HepG2 (cell line): ENCODE measurements around the gene SMIM45.

Source experiments
- ATAC-seq: fragments of 200-7000 bp; cut with Tn5 transposase; 3 replicates; pipeline ENCODE4 v1.9.1; 2020; ENCODE audit warnings: mild to moderate bottlenecking, moderate library complexity
- BruUV-seq: library from RNA; stranded (reverse); fragments of 400-500 nt; replicated peaks from 2 replicates; lab custom pipeline; 2021; lab: Mats Ljungman, UMichigan
- CTCF ChIA-PET: fragments of 300-600 bp; formaldehyde crosslinking; extraction: SDS; loops from one replicate; lab custom pipeline; 2021; ENCODE audit warnings: low total read pairs, inconsistent platforms, low intra/inter-chr PET ratio; lab: Yijun Ruan, JAX
- POLR2A ChIA-PET: fragments of 350-600 bp; sonication (Branson Sonifier 250); formaldehyde crosslinking; loops from one replicate; lab custom pipeline; 2020; ENCODE audit warnings: antibody characterized with exemption, inconsistent platforms; lab: Yijun Ruan, JAX
- DNase-seq: peaks from one replicate; pipeline ENCODE4 v3.0.0-alpha.2; 2015; ENCODE audit warnings: low spot score
- FAIRE-seq: peaks from 3 replicates; lab custom pipeline; 2011; peaks lifted over from hg19 to GRCh38; lab: Jason Lieb, UNC
- H2AFZ ChIP-seq: one replicate; pipeline ENCODE4 v1.6.1; 2011; ENCODE audit warnings: low read length, inconsistent platforms
- H3K27ac ChIP-seq: fragments of 300-600 bp; 3 replicates; pipeline ENCODE4 v1.8.0; 2011; ENCODE audit warnings: mixed run types, mild to moderate bottlenecking, mixed read lengths, low read length, inconsistent platforms; ENCODE audit not compliant: insufficient read depth; ENCODE audit errors: extremely low read length
- H3K27me3 ChIP-seq, 2 experiments: fragments of 200-600 bp in 1 of 2; 2 replicates in 1 of 2; 3 replicates in 1 of 2; pipeline versions ENCODE4 v1.6.0 to v1.8.0; 2011; ENCODE audit warnings: low read length in 2 of 2, mild to moderate bottlenecking in 2 of 2, moderate library complexity in 2 of 2, inconsistent platforms in 1 of 2; ENCODE audit not compliant: insufficient read depth in 2 of 2, control insufficient read depth in 1 of 2
- H3K36me3 ChIP-seq, 2 experiments: fragments of 200-600 bp in 1 of 2; replicated peaks in 1 of 2; 2 replicates in 1 of 2; 3 replicates in 1 of 2; pipeline versions ENCODE4 v1.5.1 to v1.8.0; 2011; ENCODE audit warnings: low read length in 2 of 2, inconsistent platforms in 1 of 2; ENCODE audit not compliant: insufficient read depth in 2 of 2, control insufficient read depth in 1 of 2
- H3K4me1 ChIP-seq: 2 replicates; pipeline ENCODE4 v1.5.1; 2012; ENCODE audit warnings: low read length, inconsistent platforms; ENCODE audit not compliant: insufficient read depth
- H3K4me2 ChIP-seq: 2 replicates; pipeline ENCODE4 v1.6.0; 2011; ENCODE audit warnings: low read depth, low read length, inconsistent platforms
- H3K4me3 ChIP-seq, 3 experiments: fragments of 200-600 bp in 1 of 3; sonication (generic), shearing (Covaris generic) in 1 of 3; replicated peaks in 1 of 3; 2 replicates each; pipeline ENCODE4 v1.5.1; 2011 to 2016; ENCODE audit warnings: low read length in 3 of 3, inconsistent platforms in 2 of 3, low read depth in 2 of 3, mild to moderate bottlenecking in 2 of 3, control low read depth in 1 of 3, mixed read lengths in 1 of 3; ENCODE audit not compliant: insufficient read depth in 1 of 3
- H3K79me2 ChIP-seq: one replicate; pipeline ENCODE4 v1.6.1; 2011; ENCODE audit warnings: low read length, inconsistent platforms; ENCODE audit not compliant: insufficient read depth
- H3K9ac ChIP-seq: 2 replicates; pipeline ENCODE4 v1.6.0; 2011; ENCODE audit warnings: mild to moderate bottlenecking, low read depth, low read length, inconsistent platforms; ENCODE audit not compliant: insufficient read depth
- H3K9me3 ChIP-seq: 2 replicates; pipeline ENCODE4 v1.5.1; 2012; ENCODE audit warnings: mild to moderate bottlenecking, low read length
- H4K20me1 ChIP-seq: 2 replicates; pipeline ENCODE4 v1.6.0; 2011; ENCODE audit warnings: inconsistent platforms, mild to moderate bottlenecking, low read length, moderate library complexity; ENCODE audit not compliant: insufficient read depth
- BORCS8-MEF2B ChIP-seq: sonication (generic); formaldehyde crosslinking; IDR thresholded peaks from 2 replicates; pipeline ENCODE4 v1.8.0; 2022; ENCODE audit warnings: mild to moderate bottlenecking, missing genetic modification reagents
- CCAR2 ChIP-seq: fragments of 200-400 bp; formaldehyde crosslinking; optimal IDR thresholded peaks from 2 replicates; pipeline ENCODE3; 2018; ENCODE audit warnings: low read depth, mild to moderate bottlenecking, low read length, moderate library complexity
- DRAP1 ChIP-seq: IDR thresholded peaks from 2 replicates; pipeline ENCODE4 v1.6.1; 2016; ENCODE audit warnings: missing genetic modification reagents, missing compliant biosample characterization
- FUBP1 ChIP-seq: sonication (generic); formaldehyde crosslinking; IDR thresholded peaks from 2 replicates; pipeline ENCODE4 v1.5.1; 2020; ENCODE audit warnings: missing genetic modification reagents, mild to moderate bottlenecking, borderline replicate concordance
- KDM3A ChIP-seq: IDR thresholded peaks from 2 replicates; pipeline ENCODE4 v1.6.1; 2018; ENCODE audit warnings: low read depth, missing compliant biosample characterization
- MXD4 ChIP-seq: IDR thresholded peaks from 2 replicates; pipeline ENCODE4 v1.6.1; 2016; ENCODE audit warnings: mild to moderate bottlenecking, missing biosample characterization, missing genetic modification reagents
- NCOA2 ChIP-seq: sonication (generic); formaldehyde crosslinking; IDR thresholded peaks from 2 replicates; pipeline ENCODE4 v1.8.0; 2022; ENCODE audit warnings: inconsistent platforms
- SP4 ChIP-seq: sonication (generic); formaldehyde crosslinking; IDR thresholded peaks from 2 replicates; pipeline ENCODE4 v1.8.1; 2023; ENCODE audit warnings: mild to moderate bottlenecking, missing genetic modification reagents
- TCF12 ChIP-seq, 2 experiments: fragments of 450-650 bp in 1 of 2; sonication (generic) in 1 of 2; formaldehyde crosslinking in 1 of 2; IDR thresholded peaks; 2 replicates each; pipeline versions ENCODE4 v1.6.1 to v1.8.0; 2017 to 2022; ENCODE audit warnings: antibody characterized with exemption in 1 of 2, mild to moderate bottlenecking in 1 of 2, missing genetic modification reagents in 1 of 2, moderate library complexity in 1 of 2
- TFDP2 ChIP-seq: sonication (generic); formaldehyde crosslinking; IDR thresholded peaks from 2 replicates; pipeline ENCODE4 v1.4.0; 2020; ENCODE audit warnings: missing genetic modification reagents
- THAP11 ChIP-seq: IDR thresholded peaks from 2 replicates; pipeline ENCODE4 v1.6.1; 2016; ENCODE audit warnings: missing biosample characterization, missing genetic modification reagents
- ZBTB43 ChIP-seq: sonication (generic); formaldehyde crosslinking; conservative IDR thresholded peaks from 2 replicates; pipeline ENCODE4 v1.4.0; 2020; ENCODE audit warnings: missing genetic modification reagents
- ZNF335 ChIP-seq: sonication (generic); formaldehyde crosslinking; IDR thresholded peaks from 2 replicates; pipeline ENCODE4 v1.4.0; 2020; ENCODE audit warnings: missing genetic modification reagents
- ZNF343 ChIP-seq: sonication (generic); formaldehyde crosslinking; IDR thresholded peaks from 2 replicates; pipeline ENCODE4 v1.4.0; 2020; ENCODE audit warnings: mild to moderate bottlenecking, missing genetic modification reagents
- ZNF501 ChIP-seq: sonication (generic); formaldehyde crosslinking; IDR thresholded peaks from 2 replicates; pipeline ENCODE4 v1.5.1; 2020; ENCODE audit warnings: mild to moderate bottlenecking, moderate library complexity, missing genetic modification reagents
- ZNF674 ChIP-seq: sonication (generic); formaldehyde crosslinking; IDR thresholded peaks from 2 replicates; pipeline ENCODE4 v1.5.0; 2020; ENCODE audit warnings: low read depth, mild to moderate bottlenecking, missing genetic modification reagents
- WGBS: methylation state at CpG from one replicate; pipeline ENCODE4 v1.1.6; 2017; ENCODE audit warnings: low lambda C conversion rate; 5-methylcytosine and 5-hydroxymethylcytosine counted together
- in situ Hi-C: cut with HindIII; loops from 2 replicates; pipeline ENCODE4 v1.10.0; 2017; ENCODE audit warnings: low pct_unique_long_range_greater_than_20kb; ENCODE audit not compliant: extremely low pct_ligation_motif_present
- intact Hi-C: fragments of 100-400 bp; cut with micrococcal nuclease; formaldehyde crosslinking; loops from one replicate; pipeline ENCODE4 v1.10.0; 2022; ENCODE audit not compliant: unreplicated experiment

SMIM45 gene

GRCh38 chr22:41987276-41987675 lies 35.3 kb downstream of the SMIM45 start:
- TF ChIP-seq TFDP2 (CRISPR knock-in tag) (no peak), THAP11 (CRISPR knock-in tag) (no peak), BORCS8-MEF2B (CRISPR knock-in tag) (no peak), TCF12 (IDR thresholded peaks at IDR 0.05) (no peak), TCF12 (CRISPR knock-in tag; IDR thresholded peaks at IDR 0.05) (no peak), NCOA2 (no peak), MXD4 (CRISPR knock-in tag) (no peak)
- TF ChIP-seq, all 625 proteins: peak for 0
- Histone ChIP-seq H2AFZ (no peak overlapping the region), H3K4me3 (no peak overlapping the region), H3K36me3 (no peaks in the 10 kb centered on the region), H3K27ac (no peak overlapping the region), H3K79me2 (no peaks in the 10 kb centered on the region), H3K4me2 (no peak overlapping the region), H3K9me3 (no peaks in the 10 kb centered on the region), H3K4me1 (no peaks in the 10 kb centered on the region), H4K20me1 (no peaks in the 10 kb centered on the region), H3K9ac (no peak overlapping the region), H3K27me3 (peaks cover 0 to 22% of the 10 kb centered on the region in 2 experiments; a peak in 4 of 5 replicates)
- DNase-seq, result no peak
- BruUV-seq, result no TSS peak
- 57% methylated on average over 1 of the region's 5 CpGs for WGBS
- FAIRE-seq, result no peak
- in situ Hi-C loops, result no loop called here
- CTCF ChIA-PET, result no interaction called here
- ATAC-seq, result no peak
- POLR2A ChIA-PET, result no interaction called here
- intact Hi-C loops, result no loop called here

- Histone ChIP-seq H3K36me3 (no peaks in the 10 kb centered on the region), H3K27ac (no peak overlapping the region), H3K79me2 (no peaks in the 10 kb centered on the region), H3K4me2 (no peak overlapping the region), H3K9ac (no peak overlapping the region), H3K9me3 (no peaks in the 10 kb centered on the region), H3K27me3 (peaks cover 0 to 29% of the 10 kb centered on the region in 2 experiments; a peak in 4 of 5 replicates), H3K4me3 (no peak overlapping the region), H2AFZ (no peak overlapping the region), H4K20me1 (no peaks in the 10 kb centered on the region), H3K4me1 (no peaks in the 10 kb centered on the region)
- in situ Hi-C loops (no loop called here), intact Hi-C loops (no loop called here)
- 39% methylated on average over 3 of the region's 4 CpGs for WGBS
- BruUV-seq, result no TSS peak
- ChIA-PET POLR2A (no interaction called here), CTCF (no interaction called here)
- no peak for DNase-seq
- no peak for FAIRE-seq
- no peak for ATAC-seq
- TF ChIP-seq ZNF343 (CRISPR knock-in tag) (no peak), KDM3A (CRISPR knock-in tag) (no peak), ZBTB43 (CRISPR knock-in tag) (no peak), ZNF674 (CRISPR knock-in tag) (no peak), FUBP1 (CRISPR knock-in tag) (no peak), DRAP1 (CRISPR knock-in tag) (no peak), ZNF501 (CRISPR knock-in tag) (no peak), CCAR2 (no peak), SP4 (CRISPR knock-in tag) (no peak), ZNF335 (CRISPR knock-in tag) (no peak)
Observed at GRCh38 chr22:41989246-41989645, 37.3 kb downstream of the SMIM45 start.
